ENCODE results near the gene MARCHF11.

The MARCHF11 gene

DNA sequence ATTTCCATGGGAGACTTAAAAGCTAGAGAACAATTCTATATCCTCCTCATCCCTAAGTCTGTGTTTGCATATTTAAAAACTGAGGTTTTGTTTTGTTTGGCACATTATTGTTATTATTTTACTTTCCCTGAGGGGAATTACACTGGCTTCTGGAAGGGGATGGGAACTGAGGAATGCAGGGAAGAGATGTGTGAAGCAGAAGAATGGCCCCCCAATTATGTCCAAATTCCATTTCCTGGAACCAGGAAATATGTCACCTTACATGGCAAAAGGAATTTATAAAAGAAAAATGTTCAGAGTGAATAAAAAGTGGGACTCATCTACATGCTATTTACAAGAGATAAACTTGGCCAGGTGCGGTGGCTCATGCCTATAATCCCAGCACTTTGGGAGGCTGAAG, 129.8 kb downstream of the MARCHF11 start:
- DNase-seq: no peak

GRCh38 chr5:16048132-16048531, 131.5 kb downstream of the MARCHF11 start:
- no peak for DNase-seq

- no peak for DNase-seq
Observed at GRCh38 chr5:16043349-16043965, 136.1 kb downstream of the MARCHF11 start.

DNA sequence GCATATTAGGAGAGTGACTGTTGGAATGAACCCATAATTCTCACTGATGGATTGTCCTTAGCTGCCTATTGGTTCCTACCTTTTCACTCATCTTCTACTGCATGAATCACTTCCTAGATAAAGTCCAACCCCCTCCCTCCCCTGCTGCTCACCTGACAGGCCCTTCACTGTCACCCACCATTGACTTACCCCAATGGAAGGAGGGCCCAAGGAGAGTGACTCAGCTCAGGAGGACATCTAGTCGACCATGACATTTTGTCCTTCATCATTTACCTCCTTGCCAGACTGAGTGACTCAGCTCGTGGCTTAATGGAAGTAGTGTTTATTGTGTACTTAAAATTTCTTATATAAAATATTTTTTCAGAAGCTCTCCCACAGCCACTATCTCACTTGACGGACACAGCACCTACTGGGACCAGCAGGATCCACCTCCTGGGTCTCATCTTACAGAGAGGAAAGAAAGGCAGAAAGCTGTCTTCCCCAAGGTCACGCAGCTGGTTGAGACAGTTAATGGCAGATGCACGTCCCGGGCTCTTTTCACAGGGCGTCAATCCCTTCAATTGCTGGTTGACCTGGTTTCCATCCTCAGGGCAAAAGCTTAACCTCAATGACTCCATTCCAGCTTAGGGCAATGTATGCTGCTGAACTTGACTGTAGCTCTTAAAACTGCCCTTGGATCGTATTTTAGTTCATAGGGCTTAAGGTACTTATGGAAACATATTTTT, 142.3 kb downstream of the MARCHF11 start:
- no peak for DNase-seq

DNA sequence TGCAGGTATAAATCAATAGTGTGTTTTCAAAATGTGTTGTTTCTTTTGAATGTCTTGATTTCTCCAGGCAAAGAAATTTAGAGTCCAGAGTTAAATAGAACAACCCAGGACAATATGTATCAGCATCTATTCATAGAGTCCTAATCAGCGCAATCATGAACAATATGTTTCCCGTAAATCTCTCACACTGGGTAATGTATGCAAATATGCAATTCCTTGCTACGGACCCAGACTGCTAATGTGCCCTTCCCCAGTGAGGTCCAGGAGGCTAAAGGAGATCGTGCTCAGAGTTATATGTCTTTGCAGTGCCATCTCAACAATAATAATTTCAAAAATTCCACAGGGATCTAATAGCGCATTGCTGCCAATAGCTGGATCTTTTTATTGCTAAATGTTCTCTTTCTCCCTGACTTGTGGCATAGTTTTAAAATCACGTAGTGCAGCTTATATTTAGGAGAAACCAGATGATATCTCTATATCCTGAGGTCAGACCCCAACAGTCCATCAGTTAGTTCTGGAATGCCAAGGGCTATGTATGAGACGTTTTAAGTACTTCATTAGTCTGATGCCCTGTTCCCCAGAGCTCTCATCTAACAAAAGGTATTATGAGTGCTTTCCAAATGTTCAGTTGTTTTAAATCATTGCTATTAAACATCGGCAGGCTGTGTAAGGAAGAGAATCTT, 145.1 kb downstream of the MARCHF11 start:
- no peak for DNase-seq

- DNase-seq: no peak
Observed at GRCh38 chr5:16033187-16033925, 146.2 kb downstream of the MARCHF11 start.

DNA sequence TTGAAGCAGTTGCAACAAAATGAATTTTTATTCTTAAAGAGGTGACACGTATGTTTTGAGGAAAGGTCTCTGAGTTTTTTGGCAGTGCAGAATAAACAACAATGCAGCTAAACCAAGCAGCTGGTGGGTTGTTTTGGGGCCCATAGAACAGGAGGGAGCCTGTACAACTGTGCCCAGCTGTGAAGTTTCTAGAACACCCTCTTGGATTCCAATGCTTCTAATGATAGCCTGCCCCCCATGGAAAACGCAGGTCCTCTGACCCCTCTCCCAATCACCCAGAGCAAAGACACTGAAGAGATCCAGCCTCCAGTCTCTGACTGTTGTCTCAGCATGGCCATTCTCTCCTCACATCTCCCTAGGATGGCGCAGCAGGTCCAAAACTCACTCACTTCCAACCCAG, 150.9 kb downstream of the MARCHF11 start:
- no peak for DNase-seq

- no peak for DNase-seq
Observed at GRCh38 chr5:16025681-16026080, 153.9 kb downstream of the MARCHF11 start.

- DNase-seq: no peak
Observed at GRCh38 chr5:16018970-16019369, 160.6 kb downstream of the MARCHF11 start.

DNA sequence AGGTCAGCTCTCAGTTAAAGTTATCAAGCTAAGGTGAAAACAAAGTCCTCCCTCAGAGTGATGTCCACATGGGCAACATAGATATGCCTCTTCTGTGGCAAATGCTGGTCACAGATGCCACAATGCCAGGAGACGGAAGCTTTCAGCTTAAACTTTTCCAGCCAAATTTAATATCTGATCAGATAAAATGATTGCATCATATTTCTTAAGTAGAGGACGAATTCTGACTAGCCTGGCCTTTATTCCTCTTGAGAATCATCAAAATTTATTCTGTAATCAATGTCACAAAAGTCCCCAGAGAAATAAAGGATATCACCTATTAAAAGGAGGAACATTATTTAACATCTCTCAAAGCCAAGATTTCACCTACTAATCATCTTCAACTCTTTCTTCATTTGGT, 161.9 kb downstream of the MARCHF11 start:
- DNase-seq: no peak
